ENCODE measurements around the gene LRRTM4. TPM values are rescaled to one million over a fixed set of nuclear protein-coding genes. Genes with fewer than 3 reads are reported as not detected.

Gene LRRTM4
- total RNA-seq, 1 experiment from 2014 or later, result not detected

DNA sequence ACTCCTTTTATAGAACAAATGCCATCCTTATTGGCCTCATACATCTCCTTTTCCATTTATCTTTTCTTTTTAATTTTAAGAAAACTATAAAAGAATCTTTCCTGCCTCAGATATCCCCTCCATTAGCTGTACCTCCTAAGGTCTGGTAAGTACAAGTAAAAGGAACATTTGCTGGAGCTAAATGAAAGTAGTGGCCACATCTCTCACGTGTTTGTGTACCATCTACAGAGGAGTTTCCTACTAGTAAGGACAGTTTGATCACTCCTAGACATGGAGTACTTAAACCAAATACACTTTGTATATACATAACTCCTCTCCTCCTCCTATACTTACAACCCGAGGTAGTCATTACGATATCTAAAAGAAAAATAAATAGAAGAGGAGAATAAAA, 504.8 kb downstream of the LRRTM4 start:
- Mint-ChIP-seq H3K27ac (ENCODE audit: low read depth, unreplicated experiment) (no peak overlapping the region), H3K27me3 (ENCODE audit: insufficient read depth, unreplicated experiment) (no peaks in the 10 kb centered on the region), H3K9me3 (ENCODE audit: unreplicated experiment) (no peaks in the 10 kb centered on the region), H3K4me3 (ENCODE audit: unreplicated experiment) (no peak overlapping the region), H3K36me3 (ENCODE audit: insufficient read depth, unreplicated experiment) (no peaks in the 10 kb centered on the region), H3K4me1 (ENCODE audit: insufficient read depth, unreplicated experiment) (no peaks in the 10 kb centered on the region)
- POLR2A ChIA-PET, result no interaction called here
- intact Hi-C loops (cut with micrococcal nuclease), result no loop called here
- CTCF ChIA-PET, result no interaction called here
- DNase-seq (ENCODE audit: unreplicated experiment), result no peak
- TF ChIP-seq, protein P1, sequence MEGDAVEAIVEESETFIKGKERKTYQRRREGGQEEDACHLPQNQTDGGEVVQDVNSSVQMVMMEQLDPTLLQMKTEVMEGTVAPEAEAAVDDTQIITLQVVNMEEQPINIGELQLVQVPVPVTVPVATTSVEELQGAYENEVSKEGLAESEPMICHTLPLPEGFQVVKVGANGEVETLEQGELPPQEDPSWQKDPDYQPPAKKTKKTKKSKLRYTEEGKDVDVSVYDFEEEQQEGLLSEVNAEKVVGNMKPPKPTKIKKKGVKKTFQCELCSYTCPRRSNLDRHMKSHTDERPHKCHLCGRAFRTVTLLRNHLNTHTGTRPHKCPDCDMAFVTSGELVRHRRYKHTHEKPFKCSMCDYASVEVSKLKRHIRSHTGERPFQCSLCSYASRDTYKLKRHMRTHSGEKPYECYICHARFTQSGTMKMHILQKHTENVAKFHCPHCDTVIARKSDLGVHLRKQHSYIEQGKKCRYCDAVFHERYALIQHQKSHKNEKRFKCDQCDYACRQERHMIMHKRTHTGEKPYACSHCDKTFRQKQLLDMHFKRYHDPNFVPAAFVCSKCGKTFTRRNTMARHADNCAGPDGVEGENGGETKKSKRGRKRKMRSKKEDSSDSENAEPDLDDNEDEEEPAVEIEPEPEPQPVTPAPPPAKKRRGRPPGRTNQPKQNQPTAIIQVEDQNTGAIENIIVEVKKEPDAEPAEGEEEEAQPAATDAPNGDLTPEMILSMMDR (IDR thresholded peaks at IDR 0.05; ENCODE audit: unreplicated experiment), result no peak
- BruUV-seq (replicated peaks), result no TSS peak

- ChIA-PET CTCF (no interaction called here), POLR2A (no interaction called here)
- no peaks in the 10 kb centered on the region for H3K4me1 Mint-ChIP-seq (ENCODE audit: insufficient read depth, unreplicated experiment)
- no peak for DNase-seq (ENCODE audit: unreplicated experiment)
- BruUV-seq (replicated peaks), result no TSS peak
- H3K4me3 Mint-ChIP-seq (ENCODE audit: unreplicated experiment), result no peak overlapping the region
- no peaks in the 10 kb centered on the region for H3K27me3 Mint-ChIP-seq (ENCODE audit: insufficient read depth, unreplicated experiment)
- no peaks in the 10 kb centered on the region for H3K36me3 Mint-ChIP-seq (ENCODE audit: insufficient read depth, unreplicated experiment)
- H3K9me3 Mint-ChIP-seq (ENCODE audit: unreplicated experiment), result no peaks in the 10 kb centered on the region
- no peak overlapping the region for H3K27ac Mint-ChIP-seq (ENCODE audit: low read depth, unreplicated experiment)
- TF ChIP-seq, protein P1 (IDR thresholded peaks at IDR 0.05; ENCODE audit: unreplicated experiment), result no peak
- intact Hi-C loops (cut with micrococcal nuclease), result no loop called here
These were observed 505.5 kb downstream of the LRRTM4 start for GRCh38 chr2:77016443-77017354.

GRCh38 chr2:77013953-77014352, 508.2 kb downstream of the LRRTM4 start:
- CTCF ChIA-PET, result interaction anchor here (0.6 kb wide), 1 partner anchor 15 kb away, joined by 3 read pairs; no protein-coding TSS in a partner anchor

GRCh38 chr2:77013457-77013856, 508.7 kb downstream of the LRRTM4 start:
- no peaks in the 10 kb centered on the region for H3K36me3 Mint-ChIP-seq (ENCODE audit: insufficient read depth, unreplicated experiment)
- no peak for DNase-seq (ENCODE audit: unreplicated experiment)
- H3K4me3 Mint-ChIP-seq (ENCODE audit: unreplicated experiment), result no peak overlapping the region
- H3K27ac Mint-ChIP-seq (ENCODE audit: low read depth, unreplicated experiment), result no peak overlapping the region
- CTCF ChIA-PET, result interaction anchor here (0.6 kb wide), 1 partner anchor 14 kb away, joined by 3 read pairs; no protein-coding TSS in a partner anchor
- TF ChIP-seq, protein P1 (IDR thresholded peaks at IDR 0.05; ENCODE audit: unreplicated experiment), result no peak
- POLR2A ChIA-PET, result interaction anchor here (0.6 kb wide), 1 partner anchor 189 kb away, joined by 3 read pairs; no protein-coding TSS in a partner anchor
- intact Hi-C loops (cut with micrococcal nuclease), result no loop called here
- H3K4me1 Mint-ChIP-seq (ENCODE audit: insufficient read depth, unreplicated experiment), result no peaks in the 10 kb centered on the region
- no peaks in the 10 kb centered on the region for H3K27me3 Mint-ChIP-seq (ENCODE audit: insufficient read depth, unreplicated experiment)
- no peaks in the 10 kb centered on the region for H3K9me3 Mint-ChIP-seq (ENCODE audit: unreplicated experiment)
- no TSS peak for BruUV-seq (replicated peaks)

More at GRCh38 chr2:77013953-77014352, 508.2 kb downstream of the LRRTM4 start:
- BruUV-seq (replicated peaks), result no TSS peak
- POLR2A ChIA-PET, result no interaction called here
- Mint-ChIP-seq H3K27me3 (ENCODE audit: insufficient read depth, unreplicated experiment) (no peaks in the 10 kb centered on the region), H3K9me3 (ENCODE audit: unreplicated experiment) (no peaks in the 10 kb centered on the region), H3K36me3 (ENCODE audit: insufficient read depth, unreplicated experiment) (no peaks in the 10 kb centered on the region), H3K27ac (ENCODE audit: low read depth, unreplicated experiment) (no peak overlapping the region), H3K4me3 (ENCODE audit: unreplicated experiment) (no peak overlapping the region), H3K4me1 (ENCODE audit: insufficient read depth, unreplicated experiment) (no peaks in the 10 kb centered on the region)
- intact Hi-C loops (cut with micrococcal nuclease), result no loop called here
- TF ChIP-seq, protein P1 (IDR thresholded peaks at IDR 0.05; ENCODE audit: unreplicated experiment), result no peak
- DNase-seq (ENCODE audit: unreplicated experiment), result no peak
